Stimulated activated CD4-positive, alpha-beta T cell treated with anti-CD3 and anti-CD28 coated beads, Interleukin-1b, Interleukin-23, amount 100 ng/mL, for 24 hours (primary cell): ENCODE results near the gene AIFM3.

Experiments used
- DNase-seq, 4 experiments: peaks; one replicate each; pipeline ENCODE4 v3.0.0-alpha.2; 2020; ENCODE audit warnings: low read depth in 4 of 4, low spot score in 1 of 4

Gene AIFM3

GRCh38 chr22:20990184-20991180 is 23.4 kb downstream of the AIFM3 start:
- DNase-seq: no peak

- no peak for DNase-seq
Measured at GRCh38 chr22:20991252-20992055, 24.4 kb downstream of the AIFM3 start.

- no peak for DNase-seq
Measured at GRCh38 chr22:20992056-20992442, 25.0 kb downstream of the AIFM3 start.

DNA sequence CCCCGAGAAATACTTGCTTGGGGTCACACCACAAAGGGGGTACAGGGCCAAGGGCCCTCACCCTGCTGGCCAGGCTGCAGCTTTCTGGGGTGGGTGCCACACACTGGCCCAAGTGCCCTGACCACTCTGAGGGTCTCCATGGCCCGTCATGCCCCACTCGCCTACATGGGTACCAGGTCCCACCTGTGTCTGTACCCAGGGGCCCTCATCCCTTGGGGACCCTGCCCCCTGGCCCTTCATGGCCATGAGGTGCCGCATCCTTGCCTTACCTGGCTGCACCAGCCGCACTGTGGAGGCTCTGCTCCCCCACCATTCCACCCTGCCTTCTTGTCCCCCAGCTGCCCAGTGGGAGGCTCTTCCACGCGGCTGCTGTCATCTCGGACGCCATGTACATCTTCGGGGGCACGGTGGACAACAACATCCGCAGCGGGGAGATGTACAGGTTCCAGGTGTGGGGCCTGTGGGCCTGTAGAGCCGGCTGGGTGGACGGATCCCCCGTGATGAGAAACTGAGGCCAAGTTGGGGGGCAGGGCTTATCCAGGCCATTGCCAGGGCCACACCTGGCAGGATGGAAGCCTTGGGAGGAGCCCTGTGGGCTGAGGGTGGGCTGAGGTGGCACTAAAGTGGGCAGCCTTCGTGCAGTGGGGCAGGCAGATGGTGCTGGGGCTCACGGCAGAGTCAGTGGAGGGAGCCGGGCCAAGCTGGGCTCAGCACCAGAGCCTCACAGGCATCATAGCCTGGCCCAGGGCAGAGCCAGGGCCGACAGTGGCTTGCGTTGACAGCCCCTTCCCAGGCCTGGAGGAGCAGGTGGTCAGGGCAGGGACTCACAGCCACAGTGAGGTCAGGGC is 25.6 kb downstream of the AIFM3 start:
- DNase-seq: no peak

GRCh38 chr22:20993304-20994127 is 26.5 kb downstream of the AIFM3 start:
- no peak for DNase-seq

DNA sequence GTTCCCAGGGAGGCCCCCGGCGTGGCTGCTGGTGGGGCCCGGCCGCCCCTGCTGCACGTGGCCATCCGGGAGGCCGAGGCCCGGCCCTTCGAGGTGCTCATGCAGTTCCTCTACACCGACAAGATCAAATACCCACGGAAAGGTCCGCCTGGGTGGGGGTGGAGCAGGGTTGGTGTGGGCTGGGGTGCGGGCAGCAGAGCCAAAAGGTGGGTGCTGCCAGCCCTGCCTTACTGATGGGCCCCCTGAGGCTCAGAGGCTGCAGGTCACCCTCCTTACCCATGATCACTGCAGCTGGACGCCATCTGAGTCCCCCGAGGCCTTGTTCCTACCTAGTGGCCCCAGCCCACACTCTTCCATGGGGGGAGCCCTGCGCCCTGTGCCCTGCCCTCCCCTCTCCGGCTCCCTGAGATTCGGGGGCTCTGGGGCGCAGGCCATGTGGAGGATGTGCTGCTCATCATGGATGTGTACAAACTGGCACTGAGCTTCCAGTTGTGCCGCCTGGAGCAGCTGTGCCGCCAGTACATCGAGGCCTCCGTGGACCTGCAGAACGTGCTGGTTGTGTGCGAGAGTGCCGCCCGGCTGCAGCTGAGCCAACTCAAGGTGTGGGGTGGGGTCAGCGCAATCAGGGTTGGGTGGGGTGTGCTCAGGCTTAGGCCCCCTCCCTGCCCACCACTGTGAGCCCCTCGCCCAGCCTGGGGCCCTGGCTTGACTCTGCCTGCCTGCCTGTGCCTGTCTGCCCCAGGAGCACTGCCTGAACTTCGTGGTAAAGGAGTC is 27.3 kb downstream of the AIFM3 start:
- no peak for DNase-seq

DNA sequence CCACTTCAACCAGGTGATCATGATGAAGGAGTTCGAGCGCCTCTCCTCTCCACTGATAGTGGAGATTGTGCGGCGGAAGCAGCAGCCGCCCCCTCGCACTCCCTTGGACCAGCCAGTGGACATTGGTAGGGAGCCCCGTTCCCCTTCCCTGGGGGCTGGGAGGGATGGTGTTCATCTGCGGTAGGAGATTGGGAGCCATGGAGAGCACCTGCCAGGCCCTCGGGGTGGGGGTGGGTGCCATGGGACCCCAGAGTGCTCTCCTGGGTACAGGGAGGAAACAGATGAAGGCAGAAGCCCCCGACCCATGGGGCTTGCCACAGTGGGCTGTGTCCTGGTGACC is 27.8 kb downstream of the AIFM3 start:
- no peak for DNase-seq

GRCh38 chr22:20995329-20996030 is 28.4 kb downstream of the AIFM3 start:
- no peak for DNase-seq

DNA sequence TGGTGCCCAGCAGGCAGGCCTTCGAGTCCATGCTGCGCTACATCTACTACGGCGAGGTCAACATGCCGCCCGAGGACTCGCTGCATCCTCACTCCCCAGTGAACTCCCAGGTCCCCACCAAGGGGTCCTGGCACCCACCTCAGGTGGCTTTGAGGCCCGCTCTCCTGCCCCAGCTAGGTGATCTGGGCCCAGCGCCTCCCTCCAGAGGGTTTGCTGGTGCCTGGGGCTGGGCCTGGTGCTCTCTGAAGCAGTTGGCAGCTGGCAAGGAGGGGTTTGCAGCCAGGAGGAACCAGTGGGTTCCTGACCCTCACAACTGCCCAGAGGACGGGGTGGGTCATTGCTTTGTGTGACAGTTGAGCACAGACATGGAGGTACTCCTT is 29.0 kb downstream of the AIFM3 start:
- no peak for DNase-seq

- no peak for DNase-seq
Measured at GRCh38 chr22:20996598-20997535, 29.8 kb downstream of the AIFM3 start.

GRCh38 chr22:20997536-20998257 is 30.6 kb downstream of the AIFM3 start:
- DNase-seq: no peak

DNA sequence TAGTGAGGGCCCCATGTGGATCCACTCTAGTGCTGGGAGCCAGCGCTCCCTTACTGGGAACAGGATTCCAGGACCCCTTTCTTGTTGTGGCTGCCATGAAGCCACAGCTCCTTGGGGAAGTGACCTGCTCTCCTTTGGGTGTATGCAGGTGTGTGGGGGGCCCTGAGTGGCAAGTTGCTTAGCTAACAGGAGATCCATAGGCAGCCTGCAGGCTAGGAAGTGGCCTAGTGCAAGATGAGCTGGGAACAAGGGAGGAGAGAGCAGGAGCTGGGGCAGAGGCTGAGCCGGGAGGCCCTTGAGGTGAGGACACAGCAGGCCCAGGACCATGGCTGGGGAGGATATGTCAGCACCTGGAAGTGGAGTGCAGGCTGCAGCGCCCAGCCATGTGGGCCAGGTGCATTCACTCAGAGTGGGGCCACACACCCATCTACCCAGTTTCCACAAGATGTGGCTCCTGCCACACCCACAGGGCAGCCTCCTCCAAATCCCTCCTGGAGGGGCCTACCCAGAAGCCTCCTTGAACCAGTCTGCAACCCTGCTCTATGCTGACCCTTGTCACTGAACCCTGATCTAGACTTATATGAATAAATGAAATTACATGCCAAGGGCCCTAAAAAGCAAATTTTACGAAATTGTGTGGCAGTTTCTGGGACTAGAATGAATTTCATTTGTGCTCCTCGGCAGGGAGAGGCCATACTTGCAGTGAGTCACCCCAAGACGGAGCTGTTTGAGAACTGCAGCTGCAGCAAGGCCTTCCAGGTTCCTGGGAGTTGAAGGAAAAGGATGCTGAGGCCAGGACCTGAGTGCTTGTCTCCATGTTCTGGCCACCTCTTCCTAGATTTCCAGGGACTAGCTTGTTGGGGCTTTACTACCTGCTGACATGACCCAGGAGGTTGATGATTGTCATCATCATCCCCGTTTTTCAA is 31.6 kb downstream of the AIFM3 start:
- DNase-seq: no peak

DNA sequence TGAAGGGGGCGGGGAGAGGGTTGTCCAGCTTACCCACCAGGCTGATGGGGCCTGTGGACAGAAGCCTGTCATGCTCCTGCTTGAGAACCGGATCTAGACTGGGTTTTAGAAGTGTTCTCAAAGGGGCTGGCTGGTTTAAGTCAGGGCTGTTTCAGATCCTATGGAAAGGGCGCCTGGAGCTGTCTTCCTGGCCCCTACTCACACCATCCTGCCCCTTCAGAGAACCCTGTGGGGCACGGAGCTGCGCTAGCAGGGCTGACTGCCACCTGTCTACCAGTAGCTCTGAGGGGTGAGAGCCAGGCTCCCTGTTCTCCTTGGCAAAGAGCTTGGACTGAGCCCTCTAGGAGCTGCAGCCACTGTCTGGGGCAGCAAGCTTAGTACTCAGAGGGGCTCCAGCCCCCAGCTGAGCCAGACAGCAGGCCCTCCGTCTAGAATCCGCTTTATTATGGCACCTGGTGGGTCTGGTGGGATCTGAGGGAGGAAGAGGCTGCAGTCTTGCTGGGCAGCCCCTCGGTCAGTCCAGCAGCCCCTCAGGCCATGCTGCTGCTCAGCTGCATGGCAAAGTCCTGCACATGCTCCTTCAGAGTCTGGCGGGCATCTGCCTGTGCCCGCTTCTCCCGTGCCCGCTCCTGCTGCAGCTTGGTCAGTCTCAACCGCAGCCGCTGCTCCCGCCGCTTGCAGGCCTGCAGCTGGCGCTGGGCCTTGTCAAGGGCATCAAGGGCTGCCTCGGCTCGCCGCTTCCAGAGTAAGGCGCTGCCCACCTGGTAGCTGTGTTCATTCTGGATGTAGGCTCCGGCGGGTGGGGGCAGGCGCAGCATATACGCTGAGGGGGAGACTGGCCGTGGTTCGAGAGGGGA is 32.5 kb downstream of the AIFM3 start:
- DNase-seq: no peak

GRCh38 chr22:21000207-21000986 is 33.3 kb downstream of the AIFM3 start:
- DNase-seq: no peak
